IPS-20b (cell line): ENCODE data around the gene NDUFS2.
A peak's percentile ranks its signal among the peaks of the same experiment; 100 is the strongest.

ENCODE experiments used
- H3K27ac ChIP-seq: one replicate; pipeline ENCODE4 v1.5.1; 2013; ENCODE audit warnings: low read length
- H3K27me3 ChIP-seq: 2 replicates; pipeline ENCODE4 v1.6.1; 2013; ENCODE audit warnings: mild to moderate bottlenecking, low read length, inconsistent platforms; ENCODE audit not compliant: insufficient read depth
- H3K36me3 ChIP-seq: 2 replicates; pipeline ENCODE4 v1.6.1; 2013; ENCODE audit warnings: low read depth, mild to moderate bottlenecking, inconsistent platforms, low read length, moderate library complexity; ENCODE audit not compliant: insufficient read depth
- H3K4me1 ChIP-seq: 2 replicates; pipeline ENCODE4 v1.6.1; 2013; ENCODE audit warnings: mild to moderate bottlenecking, control low read depth, inconsistent platforms, low read length, moderate library complexity; ENCODE audit not compliant: insufficient read depth
- H3K4me3 ChIP-seq: 2 replicates; pipeline ENCODE4 v1.5.1; 2013; ENCODE audit warnings: mild to moderate bottlenecking, low read length, inconsistent platforms
- H3K9ac ChIP-seq: 2 replicates; pipeline ENCODE4 v1.6.1; 2013; ENCODE audit warnings: low read depth, mild to moderate bottlenecking, inconsistent platforms, low read length, moderate library complexity
- H3K9me3 ChIP-seq: 2 replicates; pipeline ENCODE4 v1.6.1; 2013; ENCODE audit warnings: mild to moderate bottlenecking, low read depth, low read length, inconsistent platforms; ENCODE audit not compliant: insufficient read depth

Gene NDUFS2

GRCh38 chr1:161163793-161164192, 38.4 kb upstream of the NDUFS2 start:
- no peak overlapping the region for H3K4me3 ChIP-seq
- no peak overlapping the region for H3K9ac ChIP-seq
- H3K27ac ChIP-seq = no peak overlapping the region
- H3K36me3 ChIP-seq = peaks cover 36% of the 10 kb centered on the region
- no peaks in the 10 kb centered on the region for H3K9me3 ChIP-seq
- H3K4me1 ChIP-seq = no peaks in the 10 kb centered on the region
- H3K27me3 ChIP-seq = no peaks in the 10 kb centered on the region

- Histone ChIP-seq H3K4me1 (no peaks in the 10 kb centered on the region), H3K9ac (peak overlapping the region; percentile 71; the same call in 1 of the 2 replicates), H3K4me3 (peak overlapping the region; percentile 91), H3K36me3 (peaks cover 47% of the 10 kb centered on the region), H3K9me3 (no peaks in the 10 kb centered on the region), H3K27ac (no peak overlapping the region), H3K27me3 (no peaks in the 10 kb centered on the region)
Measured at GRCh38 chr1:161164901-161165610, 37.1 kb upstream of the NDUFS2 start.

GRCh38 chr1:161165742-161166668, 36.2 kb upstream of the NDUFS2 start, which contains the start of gene PPOX:
PPOX (plus strand) TSS chr1:161166426; CDS start chr1:161166848, 422 bp downstream.
- Histone ChIP-seq H3K27ac (no peak within 1 kb of the TSS), H3K36me3 (peaks cover 56% of the 10 kb centered on the region), H3K9me3 (no peaks in the 10 kb centered on the region), H3K4me3 (peak within 1 kb of the TSS; percentile 91), H3K27me3 (no peaks in the 10 kb centered on the region), H3K9ac (peak within 1 kb of the TSS; percentile 89), H3K4me1 (no peaks in the 10 kb centered on the region)

- H3K36me3 ChIP-seq = peaks cover 62% of the 10 kb centered on the region
- peak overlapping the region; percentile 91 for H3K4me3 ChIP-seq
- H3K27me3 ChIP-seq = no peaks in the 10 kb centered on the region
- H3K9me3 ChIP-seq = no peaks in the 10 kb centered on the region
- H3K27ac ChIP-seq = no peak overlapping the region
- no peaks in the 10 kb centered on the region for H3K4me1 ChIP-seq
- H3K9ac ChIP-seq = peak overlapping the region; percentile 89
Measured at GRCh38 chr1:161166669-161167548, 35.3 kb upstream of the NDUFS2 start.

GRCh38 chr1:161168906-161169305, 33.3 kb upstream of the NDUFS2 start:
- no peaks in the 10 kb centered on the region for H3K4me1 ChIP-seq
- H3K36me3 ChIP-seq = peaks cover 61% of the 10 kb centered on the region
- H3K27me3 ChIP-seq = no peaks in the 10 kb centered on the region
- no peak overlapping the region for H3K4me3 ChIP-seq
- H3K27ac ChIP-seq = no peak overlapping the region
- no peak overlapping the region for H3K9ac ChIP-seq
- H3K9me3 ChIP-seq = no peaks in the 10 kb centered on the region

- Histone ChIP-seq H3K27me3 (no peaks in the 10 kb centered on the region), H3K4me1 (no peaks in the 10 kb centered on the region), H3K9me3 (no peaks in the 10 kb centered on the region), H3K36me3 (peaks cover 63% of the 10 kb centered on the region), H3K9ac (no peak overlapping the region), H3K4me3 (no peak overlapping the region), H3K27ac (no peak overlapping the region)
Measured at GRCh38 chr1:161171191-161171590, 31.0 kb upstream of the NDUFS2 start.

- Histone ChIP-seq H3K27ac (no peak overlapping the region), H3K9ac (no peak overlapping the region), H3K36me3 (peaks cover 63% of the 10 kb centered on the region), H3K4me1 (no peaks in the 10 kb centered on the region), H3K4me3 (no peak overlapping the region), H3K9me3 (no peaks in the 10 kb centered on the region), H3K27me3 (no peaks in the 10 kb centered on the region)
Measured at GRCh38 chr1:161171696-161172095, 30.5 kb upstream of the NDUFS2 start.

- Histone ChIP-seq H3K4me1 (no peaks in the 10 kb centered on the region), H3K9ac (no peak overlapping the region), H3K9me3 (no peaks in the 10 kb centered on the region), H3K27me3 (no peaks in the 10 kb centered on the region), H3K27ac (no peak overlapping the region), H3K36me3 (peaks cover 63% of the 10 kb centered on the region), H3K4me3 (no peak overlapping the region)
Measured at GRCh38 chr1:161172349-161172748, 29.8 kb upstream of the NDUFS2 start.

GRCh38 chr1:161172776-161173376, 29.3 kb upstream of the NDUFS2 start:
- no peaks in the 10 kb centered on the region for H3K9me3 ChIP-seq
- no peak overlapping the region for H3K4me3 ChIP-seq
- H3K9ac ChIP-seq = no peak overlapping the region
- no peak overlapping the region for H3K27ac ChIP-seq
- peaks cover under 1% of the 10 kb centered on the region; the same call in 1 of the 2 replicates for H3K4me1 ChIP-seq
- no peaks in the 10 kb centered on the region for H3K27me3 ChIP-seq
- H3K36me3 ChIP-seq = peaks cover 63% of the 10 kb centered on the region

GRCh38 chr1:161173711-161174110, 28.5 kb upstream of the NDUFS2 start:
- H3K4me1 ChIP-seq = peaks cover 6% of the 10 kb centered on the region; the same call in 1 of the 2 replicates
- peaks cover 63% of the 10 kb centered on the region for H3K36me3 ChIP-seq
- H3K4me3 ChIP-seq = no peak overlapping the region
- no peaks in the 10 kb centered on the region for H3K27me3 ChIP-seq
- no peak overlapping the region for H3K9ac ChIP-seq
- H3K9me3 ChIP-seq = no peaks in the 10 kb centered on the region
- H3K27ac ChIP-seq = no peak overlapping the region

GRCh38 chr1:161174911-161175310, 27.3 kb upstream of the NDUFS2 start:
- Histone ChIP-seq H3K9me3 (no peaks in the 10 kb centered on the region), H3K4me3 (no peak overlapping the region), H3K27me3 (no peaks in the 10 kb centered on the region), H3K27ac (no peak overlapping the region), H3K9ac (no peak overlapping the region), H3K36me3 (peaks cover 52% of the 10 kb centered on the region), H3K4me1 (peaks cover 6% of the 10 kb centered on the region; the same call in 1 of the 2 replicates)
